ENCODE results near the gene CNOT6. TPM values are rescaled to one million over a fixed set of nuclear protein-coding genes. Genes with fewer than 3 reads are reported as not detected.

The CNOT6 gene
- total RNA-seq, 1 experiment from 2014 or later = 20.1 TPM

DNA sequence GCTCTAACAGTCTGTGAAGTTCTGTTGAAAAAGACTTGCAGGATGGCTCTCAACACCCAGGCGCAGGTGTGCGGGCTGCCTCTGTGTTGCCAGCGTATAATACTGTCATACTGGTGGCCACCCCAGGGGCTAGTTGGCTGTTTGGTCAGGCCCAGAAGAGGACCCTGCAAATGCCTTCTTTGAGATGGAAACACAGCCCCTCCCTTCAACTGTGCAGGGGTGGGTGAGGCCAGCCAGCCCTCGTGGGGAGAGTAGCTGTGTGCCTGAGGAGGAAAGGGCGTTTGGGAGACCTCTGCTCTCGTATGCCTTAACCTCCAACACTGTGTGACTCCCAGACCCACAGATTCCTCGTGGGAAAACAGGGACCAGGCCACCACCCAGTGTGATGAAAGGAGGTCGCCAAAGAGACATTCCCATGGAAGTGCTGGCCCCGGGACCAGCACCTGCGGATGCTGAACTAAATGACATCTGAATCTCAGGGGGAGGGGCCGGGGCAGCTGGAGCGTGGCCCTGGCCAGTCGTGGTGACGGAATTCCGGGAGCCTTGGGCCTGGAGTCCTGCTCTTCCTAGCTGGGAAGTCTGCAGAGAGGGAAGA, 108.4 kb downstream of the CNOT6 start:
- no peaks in the 10 kb centered on the region for H3K27me3 ChIP-seq (ENCODE audit: low read length)
- no peaks in the 10 kb centered on the region for H3K36me3 ChIP-seq (ENCODE audit: insufficient read depth, low read length)
- H3K9ac ChIP-seq (ENCODE audit: low read length) = no peak overlapping the region
- no peaks in the 10 kb centered on the region for H4K20me1 ChIP-seq (ENCODE audit: insufficient read depth, low read depth, low read length)
- H3K4me2 ChIP-seq (ENCODE audit: low read depth, low read length, poor library complexity, severe bottlenecking) = no peak overlapping the region
- H3K4me1 ChIP-seq (ENCODE audit: low read length) = no peaks in the 10 kb centered on the region
- no peaks in the 10 kb centered on the region for H3K9me2 ChIP-seq (replicated peaks; ENCODE audit: insufficient read depth, low read length)
- no peak overlapping the region for H2AFZ ChIP-seq (ENCODE audit: low read length)
- DNase-seq = no peak
- H3K4me3 ChIP-seq (ENCODE audit: low read length) = no peak overlapping the region
- no peaks in the 10 kb centered on the region for H3K9me3 ChIP-seq (ENCODE audit: low read length)
- no peaks in the 10 kb centered on the region for H3K79me2 ChIP-seq (ENCODE audit: low read length)
- no peak overlapping the region for H3K27ac ChIP-seq (ENCODE audit: low read length)

- no peaks in the 10 kb centered on the region for H3K36me3 ChIP-seq (ENCODE audit: insufficient read depth, low read length)
- no peak overlapping the region for H3K4me2 ChIP-seq (ENCODE audit: low read depth, low read length, poor library complexity, severe bottlenecking)
- H3K27me3 ChIP-seq (ENCODE audit: low read length) = no peaks in the 10 kb centered on the region
- H3K79me2 ChIP-seq (ENCODE audit: low read length) = no peaks in the 10 kb centered on the region
- H3K9me3 ChIP-seq (ENCODE audit: low read length) = no peaks in the 10 kb centered on the region
- no peak overlapping the region for H3K9ac ChIP-seq (ENCODE audit: low read length)
- no peak overlapping the region for H3K4me3 ChIP-seq (ENCODE audit: low read length)
- no peaks in the 10 kb centered on the region for H3K9me2 ChIP-seq (replicated peaks; ENCODE audit: insufficient read depth, low read length)
- no peaks in the 10 kb centered on the region for H4K20me1 ChIP-seq (ENCODE audit: insufficient read depth, low read depth, low read length)
- no peak overlapping the region for H3K27ac ChIP-seq (ENCODE audit: low read length)
- H2AFZ ChIP-seq (ENCODE audit: low read length) = no peak overlapping the region
- H3K4me1 ChIP-seq (ENCODE audit: low read length) = no peaks in the 10 kb centered on the region
- no peak for DNase-seq
Observed at GRCh38 chr5:180603076-180603594, 109.0 kb downstream of the CNOT6 start.

DNA sequence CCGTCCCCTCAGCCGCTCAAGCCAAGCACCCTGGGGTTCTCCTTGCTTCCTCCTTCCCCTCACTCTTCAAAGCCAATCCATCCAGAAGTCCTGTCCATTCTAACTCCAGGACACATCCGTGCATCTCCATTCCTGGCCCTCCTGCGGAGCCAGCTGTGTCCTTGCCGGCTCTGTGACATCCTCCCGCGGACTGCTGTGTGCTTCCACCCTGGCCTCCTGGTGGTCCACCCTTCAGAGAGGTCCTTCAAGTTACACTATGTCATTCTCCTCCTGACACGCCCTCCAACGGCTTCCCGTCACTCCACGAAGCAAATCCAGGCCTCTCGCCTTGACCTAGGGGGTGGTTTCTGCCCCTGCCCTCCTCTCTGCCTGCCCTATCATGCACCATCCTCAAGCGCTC, 110.1 kb downstream of the CNOT6 start:
- no peak overlapping the region for H3K4me3 ChIP-seq (ENCODE audit: low read length)
- no peaks in the 10 kb centered on the region for H3K36me3 ChIP-seq (ENCODE audit: insufficient read depth, low read length)
- no peak overlapping the region for H3K4me2 ChIP-seq (ENCODE audit: low read depth, low read length, poor library complexity, severe bottlenecking)
- H3K9ac ChIP-seq (ENCODE audit: low read length) = no peak overlapping the region
- no peak overlapping the region for H3K27ac ChIP-seq (ENCODE audit: low read length)
- DNase-seq = no peak
- H2AFZ ChIP-seq (ENCODE audit: low read length) = no peak overlapping the region
- no peaks in the 10 kb centered on the region for H3K4me1 ChIP-seq (ENCODE audit: low read length)
- no peaks in the 10 kb centered on the region for H3K9me2 ChIP-seq (replicated peaks; ENCODE audit: insufficient read depth, low read length)
- no peaks in the 10 kb centered on the region for H3K9me3 ChIP-seq (ENCODE audit: low read length)
- H3K27me3 ChIP-seq (ENCODE audit: low read length) = no peaks in the 10 kb centered on the region
- H3K79me2 ChIP-seq (ENCODE audit: low read length) = no peaks in the 10 kb centered on the region
- H4K20me1 ChIP-seq (ENCODE audit: insufficient read depth, low read depth, low read length) = no peaks in the 10 kb centered on the region

DNA sequence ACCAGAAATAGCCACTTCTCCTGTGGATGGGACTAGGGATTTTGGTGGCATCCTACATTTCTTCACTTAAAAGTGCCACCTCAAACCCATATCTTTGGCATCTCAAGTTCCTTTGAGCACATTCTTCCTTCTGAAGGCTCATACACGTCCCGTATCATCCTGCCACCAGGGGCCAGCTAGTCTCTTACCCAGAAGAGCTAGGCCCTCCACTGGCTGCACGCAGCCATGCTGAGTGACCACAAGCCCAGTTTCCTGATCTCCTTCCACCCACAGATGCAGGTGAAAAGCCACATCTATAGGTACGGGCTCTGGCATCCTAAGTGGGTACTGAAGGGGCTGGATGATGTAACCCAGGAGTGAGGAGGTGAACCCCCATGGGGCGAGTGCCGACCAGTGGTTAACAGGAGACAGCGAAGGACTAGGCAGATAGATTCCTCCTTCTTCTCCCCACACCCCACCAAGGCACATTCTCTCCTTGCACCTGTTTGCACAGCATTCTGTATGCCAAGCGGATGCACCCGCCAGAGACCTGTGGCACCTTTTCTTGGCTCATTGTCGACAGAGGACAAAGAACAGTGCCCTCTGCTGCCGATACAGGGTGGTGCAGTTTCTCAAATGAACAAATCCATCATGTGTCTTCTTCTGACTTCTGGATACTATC, 111.5 kb downstream of the CNOT6 start:
- H2AFZ ChIP-seq (ENCODE audit: low read length) = no peak overlapping the region

GRCh38 chr5:180606215-180606785, 112.1 kb downstream of the CNOT6 start:
- DNase-seq = no peak
- Histone ChIP-seq H3K27me3 (ENCODE audit: low read length) (no peaks in the 10 kb centered on the region), H2AFZ (ENCODE audit: low read length) (no peak overlapping the region; the same call in 1 of the 2 replicates), H3K9ac (ENCODE audit: low read length) (no peak overlapping the region), H3K4me2 (ENCODE audit: low read depth, low read length, poor library complexity, severe bottlenecking) (no peak overlapping the region), H4K20me1 (ENCODE audit: insufficient read depth, low read depth, low read length) (no peaks in the 10 kb centered on the region), H3K4me3 (ENCODE audit: low read length) (no peak overlapping the region), H3K27ac (ENCODE audit: low read length) (no peak overlapping the region), H3K9me2 (replicated peaks; ENCODE audit: insufficient read depth, low read length) (no peaks in the 10 kb centered on the region), H3K36me3 (ENCODE audit: insufficient read depth, low read length) (no peaks in the 10 kb centered on the region), H3K9me3 (ENCODE audit: low read length) (no peaks in the 10 kb centered on the region), H3K4me1 (ENCODE audit: low read length) (no peaks in the 10 kb centered on the region), H3K79me2 (ENCODE audit: low read length) (no peaks in the 10 kb centered on the region)

More for the DNA sequence above, 111.5 kb downstream of the CNOT6 start:
- H3K27me3 ChIP-seq (ENCODE audit: low read length) = no peaks in the 10 kb centered on the region
- no peaks in the 10 kb centered on the region for H3K9me2 ChIP-seq (replicated peaks; ENCODE audit: insufficient read depth, low read length)
- no peaks in the 10 kb centered on the region for H4K20me1 ChIP-seq (ENCODE audit: insufficient read depth, low read depth, low read length)
- DNase-seq = peak; percentile 84
- no peaks in the 10 kb centered on the region for H3K4me1 ChIP-seq (ENCODE audit: low read length)
- H3K9me3 ChIP-seq (ENCODE audit: low read length) = no peaks in the 10 kb centered on the region
- no peaks in the 10 kb centered on the region for H3K79me2 ChIP-seq (ENCODE audit: low read length)
- H3K4me3 ChIP-seq (ENCODE audit: low read length) = no peak overlapping the region
- no peak overlapping the region for H3K27ac ChIP-seq (ENCODE audit: low read length)
- no peaks in the 10 kb centered on the region for H3K36me3 ChIP-seq (ENCODE audit: insufficient read depth, low read length)
- no peak overlapping the region for H3K9ac ChIP-seq (ENCODE audit: low read length)
- no peak overlapping the region for H3K4me2 ChIP-seq (ENCODE audit: low read depth, low read length, poor library complexity, severe bottlenecking)

GRCh38 chr5:180607861-180608571, 113.8 kb downstream of the CNOT6 start:
- Histone ChIP-seq H3K36me3 (ENCODE audit: insufficient read depth, low read length) (no peaks in the 10 kb centered on the region), H3K27me3 (ENCODE audit: low read length) (no peaks in the 10 kb centered on the region), H3K9ac (ENCODE audit: low read length) (no peak overlapping the region), H3K79me2 (ENCODE audit: low read length) (no peaks in the 10 kb centered on the region), H3K4me3 (ENCODE audit: low read length) (no peak overlapping the region), H3K9me3 (ENCODE audit: low read length) (no peaks in the 10 kb centered on the region), H3K27ac (ENCODE audit: low read length) (no peak overlapping the region), H3K4me2 (ENCODE audit: low read depth, low read length, poor library complexity, severe bottlenecking) (no peak overlapping the region), H3K4me1 (ENCODE audit: low read length) (no peaks in the 10 kb centered on the region), H3K9me2 (replicated peaks; ENCODE audit: insufficient read depth, low read length) (no peaks in the 10 kb centered on the region), H4K20me1 (ENCODE audit: insufficient read depth, low read depth, low read length) (no peaks in the 10 kb centered on the region), H2AFZ (ENCODE audit: low read length) (no peak overlapping the region)
- no peak for DNase-seq

DNA sequence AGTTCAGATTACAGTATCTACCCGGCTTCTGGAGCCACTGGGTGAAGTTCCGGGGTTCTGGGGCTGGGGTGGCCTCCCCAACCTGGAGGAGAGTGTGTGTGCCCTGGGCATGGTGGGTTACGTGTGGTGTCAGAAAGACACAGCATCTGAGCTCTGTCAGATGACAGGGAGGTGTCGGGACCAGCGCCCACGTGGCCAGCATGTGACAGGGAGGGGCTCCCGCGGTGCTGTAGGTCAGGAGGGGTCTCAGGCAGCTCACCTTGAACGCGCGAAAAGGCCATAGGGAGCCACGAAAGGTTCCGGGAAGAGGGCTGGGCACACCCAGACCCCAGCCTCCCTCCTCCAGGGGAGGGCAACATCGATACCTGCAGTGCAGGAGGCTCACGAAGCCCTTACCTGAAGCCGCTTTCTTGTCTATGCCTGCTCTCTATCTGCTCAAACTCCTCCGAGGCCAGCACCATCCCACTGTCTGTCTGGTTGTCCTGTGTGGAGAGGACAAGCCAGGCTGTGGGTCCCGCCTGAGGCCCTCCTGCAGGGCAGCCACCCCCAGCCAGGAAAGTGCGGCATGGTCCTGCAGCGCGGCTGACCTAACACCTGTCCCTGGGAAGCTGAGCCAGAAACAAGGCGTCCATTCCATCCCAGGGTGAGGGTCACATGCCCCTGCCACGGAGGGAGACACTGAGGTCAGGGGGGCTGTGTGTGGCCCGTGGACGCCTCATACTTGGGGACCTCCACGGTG, 114.6 kb downstream of the CNOT6 start:
- no peak for DNase-seq
- Histone ChIP-seq H3K9ac (ENCODE audit: low read length) (no peak overlapping the region), H3K4me1 (ENCODE audit: low read length) (no peaks in the 10 kb centered on the region), H3K27ac (ENCODE audit: low read length) (no peak overlapping the region), H3K9me3 (ENCODE audit: low read length) (no peaks in the 10 kb centered on the region), H3K27me3 (ENCODE audit: low read length) (no peaks in the 10 kb centered on the region), H3K79me2 (ENCODE audit: low read length) (no peaks in the 10 kb centered on the region), H4K20me1 (ENCODE audit: insufficient read depth, low read depth, low read length) (no peaks in the 10 kb centered on the region), H3K36me3 (ENCODE audit: insufficient read depth, low read length) (no peaks in the 10 kb centered on the region), H3K4me3 (ENCODE audit: low read length) (no peak overlapping the region), H3K9me2 (replicated peaks; ENCODE audit: insufficient read depth, low read length) (no peaks in the 10 kb centered on the region), H3K4me2 (ENCODE audit: low read depth, low read length, poor library complexity, severe bottlenecking) (no peak overlapping the region), H2AFZ (ENCODE audit: low read length) (no peak overlapping the region)

All from Karpas-422 (cell line).